Neuronal stem cell (in vitro differentiated cells): ENCODE data around the gene TPK1.

Experiments
- DNase-seq: peaks from one replicate; pipeline ENCODE4 v3.0.0-alpha.2; 2013; ENCODE audit warnings: low spot score
- H2AFZ ChIP-seq: one replicate; pipeline ENCODE4 v1.6.1; 2013; ENCODE audit warnings: mild to moderate bottlenecking, low read length, inconsistent platforms
- H2AK5ac ChIP-seq: 2 replicates; pipeline ENCODE4 v1.6.1; 2013; ENCODE audit warnings: low read depth, mild to moderate bottlenecking, inconsistent platforms, low read length, moderate library complexity, mixed read lengths
- H2BK120ac ChIP-seq: 2 replicates; pipeline ENCODE4 v1.6.1; 2013; ENCODE audit warnings: low read depth, mild to moderate bottlenecking, inconsistent platforms, low read length, moderate library complexity, mixed read lengths
- H2BK12ac ChIP-seq: one replicate; pipeline ENCODE4 v1.6.1; 2013; ENCODE audit warnings: low read length, inconsistent platforms
- H2BK15ac ChIP-seq: 2 replicates; pipeline ENCODE4 v1.6.1; 2013; ENCODE audit warnings: mild to moderate bottlenecking, low read length, inconsistent platforms, mixed read lengths
- H2BK5ac ChIP-seq: one replicate; pipeline ENCODE4 v1.6.1; 2013; ENCODE audit warnings: inconsistent platforms, mild to moderate bottlenecking, low read length, moderate library complexity
- H3K14ac ChIP-seq: one replicate; pipeline ENCODE4 v1.6.1; 2013; ENCODE audit warnings: low read length, inconsistent platforms
- H3K18ac ChIP-seq: 2 replicates; pipeline ENCODE4 v1.6.1; 2013; ENCODE audit warnings: low read length, inconsistent platforms
- H3K23ac ChIP-seq: 2 replicates; pipeline ENCODE4 v1.6.1; 2013; ENCODE audit warnings: low read depth, mild to moderate bottlenecking, mixed read lengths, low read length, inconsistent platforms; ENCODE audit not compliant: poor library complexity
- H3K27ac ChIP-seq: replicated peaks from 3 replicates; pipeline ENCODE4 v1.5.1; 2013; ENCODE audit warnings: low read length, inconsistent platforms
- H3K27me3 ChIP-seq, 3 experiments: 2 replicates each; pipeline ENCODE4 v1.6.1; 2013; ENCODE audit warnings: low read length in 3 of 3, mild to moderate bottlenecking in 2 of 3, inconsistent platforms in 1 of 3, low read depth in 1 of 3, mixed read lengths in 1 of 3, moderate library complexity in 1 of 3; ENCODE audit not compliant: control insufficient read depth in 3 of 3, insufficient read depth in 3 of 3
- H3K36me3 ChIP-seq, 2 donors: replicated peaks in 1 of 2; 2 replicates each; pipeline ENCODE4 v1.6.1; 2013; ENCODE audit warnings: low read length in 2 of 2; ENCODE audit not compliant: control insufficient read depth in 2 of 2, insufficient read depth in 2 of 2
- H3K4ac ChIP-seq: 2 replicates; pipeline ENCODE4 v1.6.1; 2013; ENCODE audit warnings: inconsistent platforms, mild to moderate bottlenecking, low read length, moderate library complexity
- H3K4me1 ChIP-seq, 2 donors: 1 replicate in 1 of 2; 2 replicates in 1 of 2; pipeline ENCODE4 v1.6.1; 2013; ENCODE audit warnings: low read length in 2 of 2, low read depth in 1 of 2; ENCODE audit not compliant: control insufficient read depth in 2 of 2, insufficient read depth in 1 of 2
- H3K4me2 ChIP-seq: one replicate; pipeline ENCODE4 v1.6.1; 2013; ENCODE audit warnings: mild to moderate bottlenecking, low read length, inconsistent platforms; ENCODE audit not compliant: insufficient read depth, poor library complexity, severe bottlenecking
- H3K4me3 ChIP-seq, 2 donors: 2 replicates each; pipeline ENCODE4 v1.5.1; 2013; ENCODE audit warnings: low read length in 2 of 2, mild to moderate bottlenecking in 2 of 2, inconsistent platforms in 1 of 2, moderate library complexity in 1 of 2
- H3K79me1 ChIP-seq: one replicate; pipeline ENCODE4 v1.6.1; 2013; ENCODE audit warnings: low read depth, mild to moderate bottlenecking, inconsistent platforms, low read length, moderate library complexity
- H3K9ac ChIP-seq: one replicate; pipeline ENCODE4 v1.6.1; 2013; ENCODE audit warnings: mild to moderate bottlenecking, low read depth, low read length, inconsistent platforms; ENCODE audit not compliant: poor library complexity
- H3K9me3 ChIP-seq, 2 donors: replicated peaks in 1 of 2; 2 replicates each; pipeline versions ENCODE3 to v1.6.1; 2013; ENCODE audit warnings: low read length in 2 of 2, mild to moderate bottlenecking in 2 of 2, inconsistent platforms in 1 of 2, low read depth in 1 of 2, mixed read lengths in 1 of 2, moderate library complexity in 1 of 2; ENCODE audit not compliant: control insufficient read depth in 2 of 2, insufficient read depth in 1 of 2
- H4K8ac ChIP-seq: one replicate; pipeline ENCODE4 v1.6.1; 2013; ENCODE audit warnings: low read depth, mild to moderate bottlenecking, inconsistent platforms, low read length, moderate library complexity
- H4K91ac ChIP-seq: one replicate; pipeline ENCODE4 v1.6.1; 2013; ENCODE audit warnings: low read length, low read depth, mild to moderate bottlenecking, inconsistent platforms; ENCODE audit not compliant: poor library complexity
- WGBS, 2 donors: extraction: QIAGEN DNeasy Blood & Tissue Kit; methylation state at CpG; one replicate each; pipeline ENCODE4 v1.1.7; 2013; ENCODE audit warnings: missing lambda C conversion rate in 2 of 2, mixed read lengths in 1 of 2; ENCODE audit not compliant: insufficient read length in 2 of 2, insufficient replicate concordance in 1 of 2; ENCODE audit errors: extremely low coverage in 2 of 2; 5-methylcytosine and 5-hydroxymethylcytosine counted together

The TPK1 gene

GRCh38 chr7:144410441-144410840 lies 425.4 kb downstream of the TPK1 start:
- Histone ChIP-seq H2BK5ac (no peak overlapping the region), H2BK120ac (no peak overlapping the region), H4K8ac (no peak overlapping the region), H2BK15ac (no peak overlapping the region), H3K4me3 (no peak overlapping the region), H2BK12ac (no peak overlapping the region), H3K9ac (no peak overlapping the region), H4K91ac (no peak overlapping the region), H3K9me3 (no peaks in the 10 kb centered on the region), H3K27me3 (no peaks in the 10 kb centered on the region), H3K79me1 (no peaks in the 10 kb centered on the region), H3K36me3 (no peaks in the 10 kb centered on the region), H2AFZ (no peak overlapping the region), H3K4me1 (peaks cover 0 to 3% of the 10 kb centered on the region in 2 donors), H3K14ac (no peak overlapping the region), H3K27ac (no peak overlapping the region), H3K18ac (no peak overlapping the region), H3K4ac (no peak overlapping the region), H3K4me2 (no peak overlapping the region), H3K23ac (no peak overlapping the region), H2AK5ac (no peak overlapping the region)
- DNase-seq: no peak
- WGBS, 2 donors: no CpG with 5 or more reads among the region's 4 CpGs

- Histone ChIP-seq H3K14ac (no peak overlapping the region), H3K4me1 (peaks cover 0 to 3% of the 10 kb centered on the region in 2 donors)
- WGBS, 2 donors: no CpG with 5 or more reads among the region's 3 CpGs
These were observed 427.7 kb downstream of the TPK1 start for GRCh38 chr7:144408121-144408520.

GRCh38 chr7:144407266-144407931 lies 428.5 kb downstream of the TPK1 start:
- no peaks in the 10 kb centered on the region for H3K9me3 ChIP-seq
- no peak overlapping the region for H2BK120ac ChIP-seq
- peaks cover 0 to 3% of the 10 kb centered on the region in 2 donors for H3K4me1 ChIP-seq
- no peak overlapping the region for H4K8ac ChIP-seq
- H3K4ac ChIP-seq: no peak overlapping the region
- no CpG with 5 or more reads among the region's 12 CpGs for WGBS, 2 donors
- no peak overlapping the region for H3K9ac ChIP-seq
- no peak overlapping the region for H3K27ac ChIP-seq
- no peak overlapping the region for H3K4me3 ChIP-seq
- no peak overlapping the region for H3K23ac ChIP-seq
- no peak overlapping the region for H3K14ac ChIP-seq
- no peak overlapping the region for H2BK5ac ChIP-seq
- no peaks in the 10 kb centered on the region for H3K79me1 ChIP-seq
- H2BK12ac ChIP-seq: no peak overlapping the region
- H2AFZ ChIP-seq: no peak overlapping the region
- no peak overlapping the region for H4K91ac ChIP-seq
- no peak for DNase-seq
- no peak overlapping the region for H3K4me2 ChIP-seq
- no peak overlapping the region for H2AK5ac ChIP-seq
- H3K27me3 ChIP-seq: no peaks in the 10 kb centered on the region
- H3K36me3 ChIP-seq: no peaks in the 10 kb centered on the region
- no peak overlapping the region for H2BK15ac ChIP-seq
- H3K18ac ChIP-seq: no peak overlapping the region

More at GRCh38 chr7:144408121-144408520, 427.7 kb downstream of the TPK1 start:
- H3K79me1 ChIP-seq: no peaks in the 10 kb centered on the region
- H3K23ac ChIP-seq: no peak overlapping the region
- no peak overlapping the region for H3K9ac ChIP-seq
- H2BK15ac ChIP-seq: no peak overlapping the region
- no peaks in the 10 kb centered on the region for H3K27me3 ChIP-seq
- no peak overlapping the region for H3K4ac ChIP-seq
- H4K91ac ChIP-seq: no peak overlapping the region
- no peaks in the 10 kb centered on the region for H3K9me3 ChIP-seq
- H3K4me2 ChIP-seq: no peak overlapping the region
- no peak overlapping the region for H3K27ac ChIP-seq
- no peak overlapping the region for H2AFZ ChIP-seq
- no peak overlapping the region for H2AK5ac ChIP-seq
- H3K4me3 ChIP-seq: no peak overlapping the region
- DNase-seq: no peak
- no peak overlapping the region for H4K8ac ChIP-seq
- H2BK12ac ChIP-seq: no peak overlapping the region
- H2BK5ac ChIP-seq: no peak overlapping the region
- H3K18ac ChIP-seq: no peak overlapping the region
- no peak overlapping the region for H2BK120ac ChIP-seq
- H3K36me3 ChIP-seq: no peaks in the 10 kb centered on the region

- H2BK120ac ChIP-seq: no peak overlapping the region
- no CpG with 5 or more reads among the region's 4 CpGs for WGBS, 2 donors
- H3K9me3 ChIP-seq: no peaks in the 10 kb centered on the region
- peaks cover 0 to 3% of the 10 kb centered on the region in 2 donors for H3K4me1 ChIP-seq
- no peak overlapping the region for H4K91ac ChIP-seq
- H2AFZ ChIP-seq: no peak overlapping the region
- no peak overlapping the region for H2BK12ac ChIP-seq
- H3K4me3 ChIP-seq: peak overlapping the region in 1 of 2 donors; percentile 6
- H3K27ac ChIP-seq: no peak overlapping the region
- no peak overlapping the region for H2BK5ac ChIP-seq
- no peak overlapping the region for H2AK5ac ChIP-seq
- no peak overlapping the region for H4K8ac ChIP-seq
- H3K27me3 ChIP-seq: no peaks in the 10 kb centered on the region
- no peak overlapping the region for H3K23ac ChIP-seq
- H3K9ac ChIP-seq: no peak overlapping the region
- no peak overlapping the region for H2BK15ac ChIP-seq
- H3K4ac ChIP-seq: no peak overlapping the region
- H3K18ac ChIP-seq: no peak overlapping the region
- no peaks in the 10 kb centered on the region for H3K36me3 ChIP-seq
- no peak for DNase-seq
- no peaks in the 10 kb centered on the region for H3K79me1 ChIP-seq
- no peak overlapping the region for H3K4me2 ChIP-seq
- no peak overlapping the region for H3K14ac ChIP-seq
These were observed 430.9 kb downstream of the TPK1 start for GRCh38 chr7:144404946-144405345.
